Liver (tissue), 3 donors: ENCODE measurements around the gene ERP44.

ENCODE experiments used
- ATF3 ChIP-seq: IDR thresholded peaks from 2 replicates; pipeline ENCODE4 v1.6.1; 2016; ENCODE audit warnings: antibody characterized with exemption
- CTCF ChIP-seq: fragments of 150-350 bp; IDR thresholded peaks from 2 replicates; pipeline ENCODE4 v1.5.1; 2017; ENCODE audit warnings: improper control_type of control experiment, low read depth, low read length; ENCODE audit not compliant: missing input control
- EGR1 ChIP-seq, 2 donors: IDR thresholded peaks; 2 replicates each; pipeline ENCODE4 v1.6.1; 2016 to 2018; ENCODE audit warnings: antibody characterized with exemption in 2 of 2, low read depth in 2 of 2
- FOXA1 ChIP-seq: IDR thresholded peaks from 2 replicates; pipeline ENCODE4 v1.6.1; 2016; ENCODE audit warnings: antibody characterized with exemption
- GABPA ChIP-seq, 2 donors: IDR thresholded peaks in 1 of 2; conservative IDR thresholded peaks in 1 of 2; 2 replicates each; pipeline ENCODE4 v1.6.1; 2016; ENCODE audit warnings: antibody characterized with exemption in 2 of 2, mild to moderate bottlenecking in 1 of 2, moderate library complexity in 1 of 2
- HNF4A ChIP-seq, 2 donors: conservative IDR thresholded peaks; 2 replicates each; pipeline ENCODE4 v1.6.1; 2016; ENCODE audit warnings: antibody characterized with exemption in 2 of 2, mild to moderate bottlenecking in 2 of 2
- HNF4G ChIP-seq: IDR thresholded peaks from 2 replicates; pipeline ENCODE4 v1.6.1; 2016; ENCODE audit warnings: antibody characterized with exemption
- JUND ChIP-seq, 2 donors: IDR thresholded peaks; 2 replicates each; pipeline ENCODE4 v1.6.1; 2016; ENCODE audit warnings: antibody characterized with exemption in 2 of 2
- RAD21 ChIP-seq, 2 donors: IDR thresholded peaks; 2 replicates each; pipeline ENCODE4 v1.6.1; 2016; ENCODE audit warnings: antibody characterized with exemption in 2 of 2, mild to moderate bottlenecking in 2 of 2
- REST ChIP-seq: IDR thresholded peaks from 2 replicates; pipeline ENCODE4 v1.6.1; 2016; ENCODE audit warnings: antibody characterized with exemption, mild to moderate bottlenecking
- SP1 ChIP-seq: IDR thresholded peaks from 2 replicates; pipeline ENCODE4 v1.6.1; 2018; ENCODE audit warnings: antibody characterized with exemption, mild to moderate bottlenecking
- TAF1 ChIP-seq: conservative IDR thresholded peaks from 2 replicates; pipeline ENCODE4 v1.6.1; 2016; ENCODE audit warnings: antibody characterized with exemption, mild to moderate bottlenecking
- YY1 ChIP-seq: IDR thresholded peaks from 2 replicates; pipeline ENCODE4 v1.6.1; 2016; ENCODE audit warnings: antibody characterized with exemption, mild to moderate bottlenecking
- TF ChIP-seq, protein P1 (sequence below): IDR thresholded peaks from 2 replicates; pipeline ENCODE4 v1.6.1; 2016; ENCODE audit warnings: antibody characterized with exemption
- donor health status: healthy.
- donor health status: healthy.

- no peak for TF ChIP-seq FOXA1
- no peak for TF ChIP-seq ATF3
- no peak for TF ChIP-seq CTCF
- TF ChIP-seq JUND (IDR thresholded peaks at IDR 0.05), result no peak
- TF ChIP-seq, protein P1, sequence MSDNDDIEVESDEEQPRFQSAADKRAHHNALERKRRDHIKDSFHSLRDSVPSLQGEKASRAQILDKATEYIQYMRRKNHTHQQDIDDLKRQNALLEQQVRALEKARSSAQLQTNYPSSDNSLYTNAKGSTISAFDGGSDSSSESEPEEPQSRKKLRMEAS, result no peak
- no peak for TF ChIP-seq REST
- no peak for TF ChIP-seq SP1
- TF ChIP-seq EGR1 (IDR thresholded peaks at IDR 0.05; ENCODE audit: low read depth in 2 of 2), result no peak
- TF ChIP-seq YY1, result no peak
- TF ChIP-seq GABPA (IDR thresholded peaks at IDR 0.05 in 1 of 2, conservative IDR thresholded peaks at IDR 0.05 in 1 of 2), result no peak
- no peak for TF ChIP-seq RAD21 (IDR thresholded peaks at IDR 0.05)
- no peak for TF ChIP-seq TAF1
- TF ChIP-seq HNF4G, result no peak
- TF ChIP-seq HNF4A (conservative IDR thresholded peaks at IDR 0.05), result no peak
These were observed 33.8 kb downstream of the ERP44 start for GRCh38 chr9:100064872-100065581.
